ENCODE measurements around the gene IL12B.
"Not testable (repeated sequence)": the region's sequence is repeated elsewhere in the genome, so short reads cannot be mapped to it uniquely, and the experiment has no call there.

IL12B gene

DNA sequence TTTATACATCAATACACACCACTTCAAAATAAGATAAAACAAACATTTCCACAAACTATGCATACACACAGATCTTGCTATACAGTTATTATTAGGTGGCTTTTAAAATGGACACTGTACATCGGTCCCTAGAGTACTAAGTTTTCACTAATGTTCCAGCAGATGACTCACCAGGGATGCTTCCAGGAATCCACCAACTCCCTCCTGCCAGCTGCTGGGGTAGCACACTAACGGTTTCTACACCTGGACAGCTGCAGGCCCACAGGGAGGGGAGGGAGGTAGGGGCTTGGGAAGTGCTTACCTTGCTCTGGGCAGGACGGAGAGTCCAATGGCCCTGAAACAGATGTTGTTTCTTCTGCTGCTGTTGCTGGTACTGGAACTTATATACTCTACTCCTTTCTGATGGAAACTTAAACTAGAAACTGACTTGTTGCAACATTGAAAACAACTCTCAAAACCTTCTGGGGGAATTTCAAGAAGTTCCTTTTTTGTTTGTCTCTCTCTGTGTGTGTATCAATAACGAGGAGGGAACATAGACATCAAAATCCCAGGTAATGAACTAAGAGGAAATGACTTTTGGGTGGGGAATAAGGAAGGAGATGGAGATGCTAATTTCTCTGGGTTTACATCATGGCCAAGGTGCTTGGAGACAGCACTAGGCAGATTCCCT is at the start of gene IL12B:
TSS of gene IL12B (minus strand) at position 357 of the 670 bp plus-strand sequence. CDS start 3,705 bp downstream, outside the sequence.
- DNase-seq (ENCODE audit: low read depth, low spot score): peak; percentile 39
- H3K4me3 ChIP-seq (ENCODE audit: low read depth, low read length): peak within 1 kb of the TSS; percentile 50
- TF ChIP-seq, protein P1, sequence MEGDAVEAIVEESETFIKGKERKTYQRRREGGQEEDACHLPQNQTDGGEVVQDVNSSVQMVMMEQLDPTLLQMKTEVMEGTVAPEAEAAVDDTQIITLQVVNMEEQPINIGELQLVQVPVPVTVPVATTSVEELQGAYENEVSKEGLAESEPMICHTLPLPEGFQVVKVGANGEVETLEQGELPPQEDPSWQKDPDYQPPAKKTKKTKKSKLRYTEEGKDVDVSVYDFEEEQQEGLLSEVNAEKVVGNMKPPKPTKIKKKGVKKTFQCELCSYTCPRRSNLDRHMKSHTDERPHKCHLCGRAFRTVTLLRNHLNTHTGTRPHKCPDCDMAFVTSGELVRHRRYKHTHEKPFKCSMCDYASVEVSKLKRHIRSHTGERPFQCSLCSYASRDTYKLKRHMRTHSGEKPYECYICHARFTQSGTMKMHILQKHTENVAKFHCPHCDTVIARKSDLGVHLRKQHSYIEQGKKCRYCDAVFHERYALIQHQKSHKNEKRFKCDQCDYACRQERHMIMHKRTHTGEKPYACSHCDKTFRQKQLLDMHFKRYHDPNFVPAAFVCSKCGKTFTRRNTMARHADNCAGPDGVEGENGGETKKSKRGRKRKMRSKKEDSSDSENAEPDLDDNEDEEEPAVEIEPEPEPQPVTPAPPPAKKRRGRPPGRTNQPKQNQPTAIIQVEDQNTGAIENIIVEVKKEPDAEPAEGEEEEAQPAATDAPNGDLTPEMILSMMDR (IDR thresholded peaks at IDR 0.05; ENCODE audit: low read depth, low read length): no peak
- in situ Hi-C loops (cut with HindIII; ENCODE audit: low sequenced_read_pairs): no loop called here

DNA sequence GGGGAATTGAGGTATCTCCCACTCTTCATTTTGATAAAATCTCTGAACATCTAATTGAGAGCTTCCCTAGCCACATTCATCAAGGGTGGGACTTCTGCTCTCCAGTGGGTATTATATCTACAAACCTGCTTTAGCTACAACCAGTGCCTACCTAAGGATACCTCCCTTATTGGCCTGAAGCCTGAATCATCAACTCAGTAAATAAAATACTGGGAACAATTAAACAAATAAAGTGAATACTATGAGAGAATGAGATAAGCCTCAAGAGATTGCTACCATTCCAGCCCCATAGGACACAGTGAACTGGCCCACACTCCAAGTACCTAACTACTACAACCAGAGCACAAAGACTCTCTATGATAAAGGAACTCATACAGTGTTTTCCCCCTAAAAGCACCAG is 47.4 kb upstream of the IL12B start:
- TF ChIP-seq, protein P1 (IDR thresholded peaks at IDR 0.05; ENCODE audit: low read depth, low read length): no peak
- no peak for DNase-seq (ENCODE audit: low read depth, low spot score)
- in situ Hi-C loops (cut with HindIII; ENCODE audit: low sequenced_read_pairs): no loop called here
- no peak overlapping the region for H3K4me3 ChIP-seq (ENCODE audit: low read depth, low read length)

DNA sequence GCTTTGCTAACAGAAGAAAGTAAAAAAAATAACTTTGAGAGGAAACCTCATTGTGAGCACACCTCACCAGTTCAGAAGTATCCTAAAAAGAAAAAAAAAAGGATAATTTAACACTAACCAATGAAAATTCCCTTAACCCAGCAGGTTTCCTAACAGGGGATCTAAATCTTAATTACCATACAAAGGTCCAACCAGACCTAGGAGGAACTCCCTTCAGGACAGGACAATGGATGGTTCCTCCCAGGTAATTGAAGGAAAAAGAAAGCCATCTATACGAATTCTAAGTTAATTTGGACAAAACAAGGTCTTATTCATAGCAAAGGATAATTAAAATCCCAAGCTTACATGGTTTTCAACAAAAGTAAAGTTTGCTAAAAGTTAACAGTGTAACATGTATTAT is 37.6 kb upstream of the IL12B start:
- H3K4me3 ChIP-seq (ENCODE audit: low read depth, low read length); in situ Hi-C loops (cut with HindIII; ENCODE audit: low sequenced_read_pairs); DNase-seq (ENCODE audit: low read depth, low spot score): not testable (repeated sequence)

DNA sequence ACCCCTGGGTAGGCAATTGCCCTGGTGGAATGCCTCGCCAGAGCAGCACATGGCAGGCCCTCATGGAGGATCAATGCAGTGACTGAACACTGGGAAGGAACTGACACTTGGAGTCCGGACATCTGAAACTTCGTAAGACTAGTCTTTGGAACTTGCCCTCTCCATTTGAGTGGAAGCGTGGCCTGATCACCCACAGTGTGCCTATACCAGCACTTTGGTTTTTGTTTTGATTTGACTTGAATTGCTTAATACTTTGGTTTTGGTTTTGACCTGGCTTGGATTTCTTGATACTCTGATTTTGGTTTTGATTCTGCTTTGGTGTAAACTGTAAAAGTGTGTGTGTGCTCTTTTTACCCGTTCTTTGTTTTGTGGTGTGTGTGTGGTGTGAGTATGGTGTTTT is 36.5 kb upstream of the IL12B start:
- H3K4me3 ChIP-seq (ENCODE audit: low read depth, low read length); DNase-seq (ENCODE audit: low read depth, low spot score); in situ Hi-C loops (cut with HindIII; ENCODE audit: low sequenced_read_pairs): not testable (repeated sequence)

DNA sequence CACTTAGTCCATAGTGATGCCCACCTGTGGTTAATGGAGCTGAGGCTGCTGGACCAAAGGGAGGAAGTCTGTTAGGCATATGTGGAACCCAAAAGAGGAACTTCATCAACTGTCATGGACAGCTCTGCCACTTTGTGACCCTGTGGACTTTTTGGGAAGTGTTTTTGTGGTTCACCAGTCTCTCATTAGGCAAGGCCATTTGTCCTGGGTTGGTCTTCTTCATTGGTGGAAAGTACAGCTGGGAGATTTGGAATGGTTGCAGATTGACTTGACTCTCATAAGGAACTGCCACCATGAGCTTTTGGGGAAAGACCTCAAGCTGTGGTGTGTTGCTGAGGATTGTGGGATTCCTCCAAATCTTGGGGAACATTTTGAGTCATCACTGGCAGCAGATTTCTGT is 31.9 kb upstream of the IL12B start:
- TF ChIP-seq, protein P1 (IDR thresholded peaks at IDR 0.05; ENCODE audit: low read depth, low read length): no peak
- H3K4me3 ChIP-seq (ENCODE audit: low read depth, low read length): no peak overlapping the region
- no peak for DNase-seq (ENCODE audit: low read depth, low spot score)
- in situ Hi-C loops (cut with HindIII; ENCODE audit: low sequenced_read_pairs): no loop called here

DNA sequence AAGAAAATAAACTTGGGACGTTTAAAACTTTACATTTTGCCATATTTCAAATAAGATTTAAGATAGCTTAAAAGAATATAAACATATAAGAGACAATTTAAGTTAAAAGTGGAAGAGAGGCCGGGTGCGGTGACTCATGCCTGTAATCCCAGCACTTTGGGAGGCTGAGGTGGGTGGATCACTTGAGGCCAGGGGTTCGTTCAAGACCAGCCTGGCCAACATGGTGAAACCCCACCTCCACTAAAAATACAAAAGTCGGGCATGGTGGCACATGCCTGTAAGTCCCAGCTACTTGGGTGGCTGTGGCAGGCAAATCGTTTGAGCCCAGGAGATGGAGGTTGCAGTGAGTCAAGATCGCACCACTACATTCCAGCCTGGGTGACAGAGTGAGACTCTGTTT is 29.6 kb upstream of the IL12B start:
- DNase-seq (ENCODE audit: low read depth, low spot score); in situ Hi-C loops (cut with HindIII; ENCODE audit: low sequenced_read_pairs); H3K4me3 ChIP-seq (ENCODE audit: low read depth, low read length): not testable (repeated sequence)

DNA sequence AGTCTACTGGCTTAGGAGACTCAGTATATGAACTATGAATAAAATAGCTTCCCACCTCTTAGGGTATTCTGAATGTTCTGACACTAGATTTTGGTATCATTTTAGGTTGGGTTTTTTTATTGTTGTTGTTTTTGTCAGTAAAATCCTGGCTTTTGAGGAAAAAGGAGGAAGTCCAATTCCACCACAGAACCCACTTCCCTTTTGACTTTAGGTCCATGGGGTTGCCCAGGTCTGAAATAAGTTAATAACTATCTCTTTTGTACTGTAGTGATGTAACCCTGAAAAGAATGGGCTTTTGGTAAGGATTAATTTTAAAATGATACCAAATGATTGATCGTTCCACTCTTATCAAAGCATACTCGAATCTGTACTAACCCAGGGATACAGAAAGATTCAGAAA is 29.1 kb upstream of the IL12B start:
- TF ChIP-seq, protein P1 (IDR thresholded peaks at IDR 0.05; ENCODE audit: low read depth, low read length): no peak
- in situ Hi-C loops (cut with HindIII; ENCODE audit: low sequenced_read_pairs): no loop called here
- H3K4me3 ChIP-seq (ENCODE audit: low read depth, low read length): no peak overlapping the region
- no peak for DNase-seq (ENCODE audit: low read depth, low spot score)

DNA sequence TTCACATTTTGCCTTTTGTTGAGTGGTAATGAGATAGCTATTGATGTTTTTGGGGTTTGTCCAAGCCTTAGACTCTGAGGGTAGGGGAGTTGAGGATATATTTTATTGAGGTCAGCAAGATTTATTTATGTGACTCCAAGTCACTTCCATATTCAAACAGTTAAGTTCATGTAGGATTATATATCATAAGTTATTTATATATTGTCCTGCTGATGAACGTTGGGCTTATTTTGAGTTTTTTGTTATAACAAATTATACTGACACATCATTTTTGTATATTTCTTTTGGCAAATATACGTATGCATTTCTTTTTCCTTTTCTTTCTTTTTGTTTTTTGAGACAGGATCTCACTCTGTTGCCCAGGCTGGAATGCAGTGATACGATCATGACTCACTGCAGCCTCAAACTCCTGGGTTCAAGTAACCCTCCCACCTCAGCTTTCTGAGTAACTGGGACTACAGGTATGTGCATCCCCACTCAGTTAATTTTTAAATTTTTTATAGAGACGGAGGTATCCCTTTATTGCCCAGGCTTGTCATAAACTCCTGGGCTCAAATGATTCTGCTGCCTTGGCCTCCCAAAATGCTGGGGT is 23.5 kb upstream of the IL12B start:
- peak; percentile 70 for DNase-seq (ENCODE audit: low read depth, low spot score)
- H3K4me3 ChIP-seq (ENCODE audit: low read depth, low read length): no peak overlapping the region
- in situ Hi-C loops (cut with HindIII; ENCODE audit: low sequenced_read_pairs): no loop called here
- TF ChIP-seq, protein P1 (IDR thresholded peaks at IDR 0.05; ENCODE audit: low read depth, low read length): no peak

DNA sequence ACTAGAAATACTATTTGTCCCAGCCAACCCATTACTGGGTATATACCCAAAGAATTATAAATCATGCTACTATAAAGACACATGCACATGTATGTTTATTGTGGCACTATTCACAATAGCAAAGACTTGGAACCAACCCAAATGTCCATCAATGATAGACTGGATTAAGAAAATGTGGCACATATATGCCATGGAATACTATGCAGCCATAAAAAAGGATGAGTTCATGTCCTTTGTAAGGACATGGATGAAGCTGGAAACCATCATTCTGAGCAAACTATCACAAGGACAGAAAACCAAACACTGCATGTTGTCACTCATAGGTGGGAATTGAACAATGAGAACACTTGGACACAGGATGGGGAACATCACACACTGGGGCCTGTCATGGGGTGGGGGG is 20.4 kb upstream of the IL12B start:
- DNase-seq (ENCODE audit: low read depth, low spot score); in situ Hi-C loops (cut with HindIII; ENCODE audit: low sequenced_read_pairs); H3K4me3 ChIP-seq (ENCODE audit: low read depth, low read length): not testable (repeated sequence)

DNA sequence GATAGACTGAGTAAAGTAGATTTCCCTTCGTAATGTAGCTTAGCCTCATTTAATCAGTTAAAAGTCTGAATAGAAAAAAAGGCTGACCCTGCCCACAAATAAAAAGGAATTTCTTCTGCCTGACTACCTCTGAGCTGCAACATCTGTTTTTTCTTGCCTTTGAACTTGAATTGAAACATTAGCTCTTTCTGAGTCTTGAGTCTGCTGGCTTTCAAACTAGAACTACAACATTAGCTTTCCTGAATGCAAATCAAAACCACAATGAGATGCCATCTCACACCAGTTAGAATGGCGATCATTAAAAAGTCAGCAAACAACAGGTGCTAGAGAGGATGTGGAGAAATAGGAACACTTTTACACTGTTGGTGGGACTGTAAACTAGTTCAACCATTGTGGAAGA is 19.9 kb upstream of the IL12B start:
- H3K4me3 ChIP-seq (ENCODE audit: low read depth, low read length); in situ Hi-C loops (cut with HindIII; ENCODE audit: low sequenced_read_pairs): not testable (repeated sequence)
- peak; percentile 45 for DNase-seq (ENCODE audit: low read depth, low spot score)

Measured in astrocyte of the spinal cord (primary cell).